IPS-11a (cell line): Measurements from ENCODE around the gene LARP1.
A peak's percentile ranks its signal among the peaks of the same experiment; 100 is the strongest.
"Not testable (repeated sequence)": the region's sequence is repeated elsewhere in the genome, so short reads cannot be mapped to it uniquely, and the experiment has no call there.

ENCODE experiments used
- H3K4me3 ChIP-seq: one replicate; pipeline ENCODE4 v1.5.1; 2013; ENCODE audit warnings: low read depth, low read length, control low read depth

Gene LARP1

GRCh38 chr5:154734370-154735248, 20.6 kb upstream of the LARP1 start:
- no peak overlapping the region for H3K4me3 ChIP-seq

GRCh38 chr5:154735362-154735761, 19.8 kb upstream of the LARP1 start:
- H3K4me3 ChIP-seq, result not testable (repeated sequence)

- H3K4me3 ChIP-seq, result not testable (repeated sequence)
Observed at GRCh38 chr5:154736372-154736771, 18.8 kb upstream of the LARP1 start.

- H3K4me3 ChIP-seq, result no peak overlapping the region
Observed at GRCh38 chr5:154737667-154738320, 17.4 kb upstream of the LARP1 start.

GRCh38 chr5:154740483-154740882, 14.7 kb upstream of the LARP1 start:
- no peak overlapping the region for H3K4me3 ChIP-seq

- no peak overlapping the region for H3K4me3 ChIP-seq
Observed at GRCh38 chr5:154740957-154741356, 14.2 kb upstream of the LARP1 start.

- H3K4me3 ChIP-seq, result no peak overlapping the region
Observed at GRCh38 chr5:154741415-154741814, 13.8 kb upstream of the LARP1 start.

- H3K4me3 ChIP-seq, result no peak overlapping the region
Observed at GRCh38 chr5:154743812-154744211, 11.4 kb upstream of the LARP1 start.

GRCh38 chr5:154745349-154745748, 9.8 kb upstream of the LARP1 start:
- H3K4me3 ChIP-seq, result no peak overlapping the region

GRCh38 chr5:154749491-154749890, 5.7 kb upstream of the LARP1 start:
- no peak overlapping the region for H3K4me3 ChIP-seq

- not testable (repeated sequence) for H3K4me3 ChIP-seq
Observed at GRCh38 chr5:154750641-154751040, 4.5 kb upstream of the LARP1 start.

- no peak overlapping the region for H3K4me3 ChIP-seq
Observed at GRCh38 chr5:154751854-154752253, 3.3 kb upstream of the LARP1 start.

- no peak overlapping the region for H3K4me3 ChIP-seq
Observed at GRCh38 chr5:154753792-154754191, 1.4 kb upstream of the LARP1 start.

GRCh38 chr5:154754460-154755360, 467 bp upstream of the LARP1 start:
- peak overlapping the region; percentile 13 for H3K4me3 ChIP-seq

GRCh38 chr5:154756009-154756867, 1.1 kb downstream of the LARP1 start:
- peak overlapping the region; percentile 91 for H3K4me3 ChIP-seq

- peak overlapping the region; percentile 91 for H3K4me3 ChIP-seq
Observed at GRCh38 chr5:154756868-154757813, 2.0 kb downstream of the LARP1 start.

- H3K4me3 ChIP-seq, result peak overlapping the region; percentile 53
Observed at GRCh38 chr5:154757814-154758406, 2.7 kb downstream of the LARP1 start.

- H3K4me3 ChIP-seq, result peak overlapping the region; percentile 53
Observed at GRCh38 chr5:154758493-154758892, 3.3 kb downstream of the LARP1 start.

GRCh38 chr5:154758977-154759376, 3.8 kb downstream of the LARP1 start:
- H3K4me3 ChIP-seq, result peak overlapping the region; percentile 53
